Activated CD4-positive, alpha-beta T cell treated with anti-CD3 and anti-CD28 coated beads, Interleukin-2, Interleukin-4, amounts not matched to agents 100 ng/mL and 50 ng/mL, durations not matched to agents 16 hours and 8 hours (primary cell): ENCODE results near the gene GHDC.
A peak's percentile ranks its signal among the peaks of the same experiment; 100 is the strongest.

Experiments
- DNase-seq: peaks from one replicate; pipeline ENCODE4 v3.0.0-alpha.2; 2020; ENCODE audit warnings: low spot score

Gene GHDC

GRCh38 chr17:42182927-42183734, 11.2 kb downstream of the GHDC start:
- no peak for DNase-seq

- DNase-seq, result no peak
Observed at GRCh38 chr17:42181851-42182207, 12.5 kb downstream of the GHDC start.

DNA sequence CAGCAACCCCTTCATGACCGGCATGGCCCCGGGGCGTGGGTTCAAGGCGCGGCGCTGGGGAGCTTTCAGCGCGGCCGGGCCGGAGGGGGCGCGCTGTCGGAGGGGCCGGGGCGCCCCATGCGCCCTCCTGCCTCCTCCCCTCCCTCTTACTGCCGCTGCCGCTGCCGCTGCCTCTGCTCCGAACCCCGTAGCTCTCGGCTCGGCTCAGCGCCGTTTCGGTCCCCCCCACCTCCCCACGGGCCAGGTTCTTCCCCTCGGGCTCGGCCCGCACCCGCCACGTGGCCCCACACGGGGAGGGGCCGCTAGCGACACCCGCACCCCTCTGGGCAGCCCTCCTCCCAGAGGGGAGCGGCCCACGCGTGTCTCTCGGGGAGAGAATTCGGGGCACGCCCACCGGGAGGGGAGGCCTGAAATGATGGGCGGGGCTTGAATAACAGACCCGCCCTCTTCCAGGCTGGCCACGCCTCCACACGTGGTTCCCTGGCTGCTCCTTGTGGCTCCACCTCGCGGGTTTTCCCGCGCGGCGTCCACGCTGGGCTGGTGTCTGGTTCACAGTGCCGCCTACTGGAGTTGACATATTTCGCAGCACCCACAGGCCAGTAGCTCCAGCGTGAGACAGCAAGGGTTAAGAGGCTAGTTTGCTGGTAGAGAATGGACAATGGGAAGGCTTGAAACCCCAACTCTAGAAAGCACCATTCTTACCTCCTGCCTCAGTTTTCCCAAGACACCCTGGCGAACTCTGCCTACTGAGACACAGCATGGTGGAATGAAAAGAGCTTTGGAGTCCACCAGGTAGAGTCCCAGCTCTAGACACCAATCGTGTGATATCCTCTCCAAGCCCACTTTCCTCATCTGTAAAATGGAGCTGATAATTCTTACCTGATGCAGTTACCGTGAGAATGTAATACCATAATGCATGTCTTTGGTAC, 13.1 kb downstream of the GHDC start, which contains the start of gene KCNH4:
TSS of gene KCNH4 (minus strand) at position 221 of the 929 bp plus-strand sequence. CDS start at position 24, 197 bp downstream.
- DNase-seq, result peak; percentile 86

DNA sequence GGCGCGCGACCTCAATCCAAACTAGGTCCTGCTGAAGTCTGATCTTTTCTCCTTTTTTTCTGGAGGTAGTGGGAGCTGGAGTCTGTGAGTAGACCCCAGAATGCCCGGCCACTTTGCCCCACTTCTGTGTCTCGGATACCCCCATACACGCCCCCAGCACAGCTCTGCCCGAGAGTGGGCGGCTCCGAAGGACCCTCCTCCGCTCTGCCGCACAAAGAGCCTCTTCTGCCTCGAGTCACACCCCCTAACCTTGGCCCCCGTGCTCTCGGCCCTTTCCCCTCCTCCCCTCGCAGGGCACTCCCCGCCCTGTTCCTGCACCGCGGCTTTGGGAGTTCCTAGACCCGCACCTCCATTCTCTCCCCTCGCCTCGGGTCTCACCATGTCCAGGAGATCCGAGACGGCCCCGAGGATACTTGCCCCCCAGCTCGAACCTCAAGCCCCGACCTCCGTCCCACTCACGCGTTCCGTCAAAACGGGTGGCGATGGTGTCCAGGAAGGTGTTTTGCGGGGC, 13.8 kb downstream of the GHDC start:
- no peak for DNase-seq

DNA sequence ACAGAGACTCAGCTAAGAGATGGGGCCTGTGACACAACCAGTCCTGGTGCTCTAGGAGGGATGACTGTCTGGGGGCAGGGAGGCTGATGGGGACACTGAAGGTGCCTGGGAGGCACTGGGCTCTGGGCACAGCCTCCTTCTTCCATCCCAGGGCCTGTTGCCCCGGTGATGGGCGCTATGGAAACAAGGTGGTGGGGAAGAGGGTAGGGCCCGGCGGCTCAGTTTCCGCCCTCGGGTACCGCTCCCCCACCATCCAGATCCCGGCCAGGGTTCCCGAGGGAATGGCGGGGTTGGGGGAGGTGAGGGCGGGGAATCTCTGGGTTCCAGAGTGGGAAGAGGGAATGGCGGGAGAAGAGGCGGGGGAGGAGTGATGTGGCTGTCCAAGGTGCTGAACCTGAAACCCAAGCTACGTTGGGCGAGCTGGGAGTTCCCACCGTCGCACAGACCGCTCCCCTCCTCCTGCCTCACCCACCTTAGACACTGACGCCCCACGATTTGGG, 14.3 kb downstream of the GHDC start:
- no peak for DNase-seq

DNA sequence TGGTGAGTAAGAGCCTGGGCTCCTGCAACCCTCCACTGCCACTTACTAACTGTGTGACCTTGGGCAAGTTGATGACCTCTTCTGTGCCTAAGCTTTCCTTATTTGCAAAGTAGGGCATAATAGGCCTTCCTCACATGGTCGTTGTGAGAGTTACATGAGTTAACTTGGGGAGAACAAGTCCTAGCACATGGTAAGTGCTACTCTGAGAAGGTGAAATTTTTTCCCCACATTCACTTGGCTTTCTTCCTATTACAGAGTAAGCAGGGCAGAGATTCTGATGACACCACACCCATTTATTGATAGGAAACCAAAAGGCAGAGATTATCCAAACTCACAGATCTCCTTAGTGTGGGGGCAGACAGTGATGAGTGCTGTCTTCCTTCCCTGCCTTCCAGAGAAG, 15.0 kb downstream of the GHDC start:
- no peak for DNase-seq

DNA sequence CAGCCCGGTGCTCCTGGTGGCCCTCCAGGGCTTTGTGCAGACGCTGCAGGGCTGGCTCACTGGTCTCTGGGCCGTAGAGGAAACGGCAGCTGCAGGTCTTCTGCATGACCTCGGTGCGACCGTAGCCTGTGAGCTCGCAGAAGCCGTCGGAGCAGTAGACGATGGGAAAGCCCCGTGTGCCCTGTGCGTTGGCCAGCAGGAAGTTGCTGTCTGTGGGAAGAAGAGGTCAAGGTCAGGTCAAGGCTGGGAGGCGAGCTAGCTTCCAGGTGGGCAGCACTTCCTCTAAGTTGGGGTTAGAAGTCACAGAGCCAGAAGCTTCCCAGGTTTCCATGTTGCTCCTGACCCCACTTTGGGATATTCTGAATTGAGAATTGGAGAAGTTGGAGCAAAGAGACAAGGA, 15.5 kb downstream of the GHDC start:
- no peak for DNase-seq

DNA sequence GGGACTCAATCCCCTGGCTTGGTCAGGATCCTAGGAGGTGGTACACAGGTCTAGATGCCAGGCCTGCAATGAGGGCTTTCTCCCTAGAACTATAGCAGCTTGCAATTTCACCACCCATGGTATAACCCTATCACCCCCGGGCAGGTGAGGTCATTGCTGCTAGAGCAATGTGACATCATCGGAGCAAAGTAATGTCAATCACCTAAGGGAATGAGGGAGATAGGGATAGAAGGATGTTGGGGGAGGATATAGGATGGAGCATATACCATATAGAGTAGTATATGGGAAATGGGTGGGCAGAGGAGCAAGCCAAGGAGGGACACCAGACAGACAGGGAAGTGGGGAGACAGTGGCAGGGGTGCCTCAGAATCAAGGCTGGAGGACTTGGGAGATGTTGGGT, 16.6 kb downstream of the GHDC start:
- DNase-seq, result no peak

GRCh38 chr17:42174126-42174783, 20.0 kb downstream of the GHDC start:
- DNase-seq, result no peak

- DNase-seq, result no peak
Observed at GRCh38 chr17:42171831-42172230, 22.5 kb downstream of the GHDC start.

DNA sequence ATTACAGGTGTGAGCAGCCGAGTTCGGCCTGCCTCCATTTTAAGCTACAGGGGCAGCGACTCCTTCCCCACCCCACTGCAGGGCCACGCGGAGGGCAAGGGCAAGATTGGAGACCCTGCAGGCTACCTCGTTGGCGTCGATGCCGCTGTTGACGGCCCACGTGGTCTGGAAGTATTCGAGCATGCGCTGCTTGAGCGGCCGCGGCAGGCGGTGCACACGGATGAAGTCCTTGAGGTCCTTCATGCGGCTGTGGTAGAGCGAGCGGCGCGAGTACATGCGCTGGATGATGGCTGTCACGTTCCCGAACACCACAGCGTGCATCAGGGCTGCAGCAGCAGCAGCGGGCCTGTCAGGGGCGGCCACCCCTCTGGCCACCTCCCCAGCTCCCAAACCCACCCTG, 24.9 kb downstream of the GHDC start:
- DNase-seq, result no peak

DNA sequence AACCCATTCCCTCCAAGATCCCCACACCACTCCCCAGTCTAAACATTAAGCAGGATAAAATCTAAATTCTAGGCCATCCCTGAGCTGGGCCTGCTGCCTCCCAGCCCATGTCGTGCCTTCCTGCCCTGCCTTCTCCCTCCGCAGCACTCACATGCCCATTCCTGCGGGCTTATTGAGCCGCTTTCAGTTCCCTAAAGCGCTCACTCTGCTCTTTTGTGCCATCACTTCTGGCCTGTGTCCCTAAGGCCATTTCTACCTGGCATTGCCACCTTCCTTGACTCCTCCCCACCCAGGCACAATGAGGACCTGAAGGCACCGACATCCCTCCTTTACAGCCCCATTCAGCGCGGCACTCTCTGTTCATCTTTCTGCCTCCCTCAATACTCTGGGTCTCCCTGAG, 26.5 kb downstream of the GHDC start:
- no peak for DNase-seq

- DNase-seq, result no peak
Observed at GRCh38 chr17:42166196-42166763, 28.0 kb downstream of the GHDC start.

DNA sequence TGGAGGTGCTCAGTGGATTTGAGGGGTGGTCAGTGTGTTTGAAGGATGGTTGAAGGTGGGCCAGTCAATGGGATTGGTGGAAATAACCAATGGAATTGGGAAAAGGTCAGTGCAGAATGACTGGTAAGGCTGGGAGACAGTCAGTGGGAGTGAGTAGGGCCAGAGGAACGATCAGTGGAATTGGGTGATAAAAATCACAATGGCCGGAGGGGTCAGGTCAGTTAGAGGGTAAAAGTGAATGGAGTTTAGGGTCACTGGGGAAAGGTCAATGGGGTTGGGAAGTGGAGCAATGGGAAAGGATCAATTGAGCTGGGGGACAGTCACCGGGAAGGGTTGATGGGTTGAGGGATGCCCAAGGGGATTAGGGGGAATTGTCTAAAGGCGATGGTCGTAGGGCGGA, 28.5 kb downstream of the GHDC start:
- DNase-seq, result no peak

- no peak for DNase-seq
Observed at GRCh38 chr17:42163696-42164407, 30.4 kb downstream of the GHDC start.

- peak; percentile 62 for DNase-seq
Observed at GRCh38 chr17:42163113-42163512, 31.2 kb downstream of the GHDC start.

GRCh38 chr17:42160531-42160910, 33.8 kb downstream of the GHDC start:
- no peak for DNase-seq

- DNase-seq, result no peak
Observed at GRCh38 chr17:42159796-42160530, 34.3 kb downstream of the GHDC start.

- no peak for DNase-seq
Observed at GRCh38 chr17:42155614-42156045, 38.7 kb downstream of the GHDC start.
